ENCODE data around the gene WWOX.

The WWOX gene

GRCh38 chr16:78788696-78789095 lies 689.2 kb downstream of the WWOX start:
- no peak for DNase-seq

- DNase-seq = no peak
Measured at GRCh38 chr16:78789561-78789960, 690.1 kb downstream of the WWOX start.

GRCh38 chr16:78791011-78791410 lies 691.6 kb downstream of the WWOX start:
- DNase-seq = no peak

GRCh38 chr16:78791926-78792325 lies 692.5 kb downstream of the WWOX start:
- DNase-seq = no peak

- no peak for DNase-seq
Measured at GRCh38 chr16:78792952-78793351, 693.5 kb downstream of the WWOX start.

GRCh38 chr16:78794581-78795250 lies 695.3 kb downstream of the WWOX start:
- no peak for DNase-seq

- no peak for DNase-seq
Measured at GRCh38 chr16:78795433-78795832, 696.0 kb downstream of the WWOX start.

- no peak for DNase-seq
Measured at GRCh38 chr16:78796221-78796866, 696.9 kb downstream of the WWOX start.

GRCh38 chr16:78799429-78799828 lies 700.0 kb downstream of the WWOX start:
- no peak for DNase-seq

- DNase-seq = no peak
Measured at GRCh38 chr16:78800523-78800922, 701.1 kb downstream of the WWOX start.

- no peak for DNase-seq
Measured at GRCh38 chr16:78804058-78804735, 704.7 kb downstream of the WWOX start.

- DNase-seq = no peak
Measured at GRCh38 chr16:78805556-78805955, 706.1 kb downstream of the WWOX start.

- no peak for DNase-seq
Measured at GRCh38 chr16:78811247-78811646, 711.8 kb downstream of the WWOX start.

GRCh38 chr16:78812582-78812981 lies 713.1 kb downstream of the WWOX start:
- DNase-seq = no peak

- no peak for DNase-seq
Measured at GRCh38 chr16:78813661-78814311, 714.3 kb downstream of the WWOX start.

GRCh38 chr16:78815713-78816112 lies 716.3 kb downstream of the WWOX start:
- DNase-seq = no peak

GRCh38 chr16:78816499-78817195 lies 717.2 kb downstream of the WWOX start:
- no peak for DNase-seq

- no peak for DNase-seq
Measured at GRCh38 chr16:78817200-78817739, 717.8 kb downstream of the WWOX start.

- no peak for DNase-seq
Measured at GRCh38 chr16:78821335-78821734, 721.9 kb downstream of the WWOX start.

GRCh38 chr16:78822509-78822908 lies 723.1 kb downstream of the WWOX start:
- no peak for DNase-seq

GRCh38 chr16:78823027-78823426 lies 723.6 kb downstream of the WWOX start:
- DNase-seq = no peak

GRCh38 chr16:78829280-78829679 lies 729.8 kb downstream of the WWOX start:
- no peak for DNase-seq

GRCh38 chr16:78830599-78830998 lies 731.1 kb downstream of the WWOX start:
- no peak for DNase-seq
